ENCODE measurements around the gene APOH. TPM values are rescaled to one million over a fixed set of nuclear protein-coding genes. Genes with fewer than 3 reads are reported as not detected.

APOH gene
- total RNA-seq, 4 donors from 2014 or later, result not detected

DNA sequence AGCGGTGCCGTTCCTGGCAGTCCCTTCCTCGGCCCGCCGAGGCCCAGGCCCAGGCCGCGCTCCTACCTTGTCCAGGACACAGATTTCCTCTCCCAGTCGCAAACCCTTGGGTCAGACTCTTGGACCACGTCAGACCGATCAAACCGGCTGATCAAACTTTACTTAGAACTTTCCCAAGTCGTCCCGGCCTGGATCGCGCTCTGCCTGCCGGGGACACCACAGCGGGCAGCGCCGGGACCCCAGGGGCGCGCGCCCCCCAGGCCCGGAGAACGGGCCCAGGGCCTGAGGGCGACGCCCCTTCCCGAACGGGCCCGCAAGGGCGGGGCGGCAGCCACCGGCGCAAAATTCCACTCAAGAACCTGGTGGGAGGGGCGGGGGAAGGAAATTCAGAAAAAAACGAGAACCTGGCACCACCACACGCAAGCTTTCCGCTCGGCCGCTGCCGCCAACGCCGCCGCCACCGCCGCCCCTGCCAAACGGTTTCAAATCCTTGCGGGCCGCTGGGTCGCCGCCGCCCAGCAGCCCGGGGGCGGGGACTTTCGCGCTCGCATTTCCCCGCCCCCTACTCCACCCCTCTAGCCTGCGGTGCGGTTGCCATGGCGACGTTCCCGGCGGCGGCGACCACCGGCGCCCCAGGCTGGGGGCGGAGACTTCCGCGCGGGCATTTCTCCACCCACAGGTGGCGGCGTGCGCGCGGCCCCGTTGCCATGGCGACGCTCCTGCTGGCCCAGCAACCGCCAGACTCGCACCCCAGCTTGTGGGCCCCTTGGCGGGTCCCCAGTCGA lies 37.4 kb downstream of the APOH start, which contains the start of gene CEP112:
Gene CEP112 (minus strand): TSS at position 541 of the 785 bp plus-strand sequence.
- ATAC-seq (ENCODE audit: low FRiP score), result peak; percentile 90
- DNase-seq (ENCODE audit: low spot score), result peak; percentile 60
- TF ChIP-seq, protein P1, sequence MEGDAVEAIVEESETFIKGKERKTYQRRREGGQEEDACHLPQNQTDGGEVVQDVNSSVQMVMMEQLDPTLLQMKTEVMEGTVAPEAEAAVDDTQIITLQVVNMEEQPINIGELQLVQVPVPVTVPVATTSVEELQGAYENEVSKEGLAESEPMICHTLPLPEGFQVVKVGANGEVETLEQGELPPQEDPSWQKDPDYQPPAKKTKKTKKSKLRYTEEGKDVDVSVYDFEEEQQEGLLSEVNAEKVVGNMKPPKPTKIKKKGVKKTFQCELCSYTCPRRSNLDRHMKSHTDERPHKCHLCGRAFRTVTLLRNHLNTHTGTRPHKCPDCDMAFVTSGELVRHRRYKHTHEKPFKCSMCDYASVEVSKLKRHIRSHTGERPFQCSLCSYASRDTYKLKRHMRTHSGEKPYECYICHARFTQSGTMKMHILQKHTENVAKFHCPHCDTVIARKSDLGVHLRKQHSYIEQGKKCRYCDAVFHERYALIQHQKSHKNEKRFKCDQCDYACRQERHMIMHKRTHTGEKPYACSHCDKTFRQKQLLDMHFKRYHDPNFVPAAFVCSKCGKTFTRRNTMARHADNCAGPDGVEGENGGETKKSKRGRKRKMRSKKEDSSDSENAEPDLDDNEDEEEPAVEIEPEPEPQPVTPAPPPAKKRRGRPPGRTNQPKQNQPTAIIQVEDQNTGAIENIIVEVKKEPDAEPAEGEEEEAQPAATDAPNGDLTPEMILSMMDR (IDR thresholded peaks at IDR 0.05), result no peak

- no peak for DNase-seq (ENCODE audit: low spot score)
- peak; percentile 6 for ATAC-seq (ENCODE audit: low FRiP score)
- TF ChIP-seq, protein P1 (IDR thresholded peaks at IDR 0.05), result no peak
These were observed 38.2 kb downstream of the APOH start for GRCh38 chr17:66190738-66191592.

DNA sequence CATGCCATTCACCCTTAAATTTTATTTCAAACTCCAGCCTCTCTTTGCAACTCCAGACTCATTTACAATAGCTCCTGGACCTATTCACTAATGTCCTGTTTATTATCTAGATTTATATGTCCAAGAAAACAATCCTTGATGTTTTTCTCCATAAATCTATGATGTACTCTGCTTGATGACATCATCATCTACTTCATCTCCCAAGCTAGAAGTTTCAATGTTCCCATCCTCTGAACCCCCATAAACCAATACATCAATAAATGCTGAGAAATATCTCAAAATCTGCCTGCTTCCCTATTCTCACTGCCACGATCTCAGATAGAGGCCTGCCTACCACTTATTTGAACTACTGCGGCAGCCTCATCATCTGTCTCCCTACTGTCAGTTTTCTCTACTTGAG lies 41.5 kb downstream of the APOH start:
- DNase-seq (ENCODE audit: low spot score) (no peak), ATAC-seq (ENCODE audit: low FRiP score) (no peak)
- TF ChIP-seq, protein P1 (IDR thresholded peaks at IDR 0.05), result no peak

GRCh38 chr17:66185862-66186261 lies 43.4 kb downstream of the APOH start:
- DNase-seq (ENCODE audit: low spot score) (no peak), ATAC-seq (ENCODE audit: low FRiP score) (no peak)
- TF ChIP-seq, protein P1 (IDR thresholded peaks at IDR 0.05), result no peak

DNA sequence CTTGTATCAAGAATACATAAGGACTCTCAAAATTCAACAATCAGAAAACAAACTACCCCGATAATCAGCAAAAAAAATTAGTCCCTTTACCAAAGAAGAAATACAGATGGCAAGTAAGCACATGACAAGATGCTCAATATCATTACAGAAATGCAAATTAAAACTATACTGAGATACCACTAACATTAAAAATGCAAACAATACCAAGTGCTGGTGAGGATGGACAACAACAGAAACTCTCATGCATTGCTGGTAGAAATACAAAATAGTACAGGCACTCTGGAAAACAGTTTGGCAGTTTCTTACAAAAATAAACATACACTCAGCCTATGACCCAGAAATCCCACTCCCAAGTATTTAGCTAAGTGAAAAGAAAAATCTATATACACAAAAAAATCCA lies 44.8 kb downstream of the APOH start:
- DNase-seq (ENCODE audit: low spot score), result no peak
- TF ChIP-seq, protein P1 (IDR thresholded peaks at IDR 0.05), result no peak
- ATAC-seq (ENCODE audit: low FRiP score), result no peak

DNA sequence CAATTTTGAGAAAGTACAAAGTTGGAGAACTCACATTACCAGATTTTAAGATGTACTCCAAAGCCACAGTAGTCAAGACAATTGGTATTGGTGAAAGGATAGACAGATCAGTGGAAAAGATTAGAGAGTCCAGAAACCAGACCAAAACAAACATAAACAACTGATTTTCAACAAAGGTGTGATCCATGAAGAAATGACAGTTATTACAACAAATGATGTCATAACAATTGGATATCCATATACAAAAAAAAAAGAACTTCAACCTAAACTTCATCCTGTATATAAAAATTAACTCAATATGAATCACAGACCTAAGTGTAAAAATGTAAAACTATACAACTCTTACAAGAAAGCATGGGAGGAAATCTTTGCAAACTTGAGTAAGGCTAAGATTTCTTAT lies 45.7 kb downstream of the APOH start:
- TF ChIP-seq, protein P1 (IDR thresholded peaks at IDR 0.05), result no peak
- DNase-seq (ENCODE audit: low spot score), result no peak
- ATAC-seq (ENCODE audit: low FRiP score), result no peak

All from omental fat pad (tissue), 4 donors.